ENCODE measurements around the gene CAPN2. TPM values are rescaled to one million over a fixed set of nuclear protein-coding genes. Genes with fewer than 3 reads are reported as not detected.

The CAPN2 gene
- polyA plus RNA-seq, 1 of the 3 experiments (the other 2 are of a cell fraction), result 208 TPM

DNA sequence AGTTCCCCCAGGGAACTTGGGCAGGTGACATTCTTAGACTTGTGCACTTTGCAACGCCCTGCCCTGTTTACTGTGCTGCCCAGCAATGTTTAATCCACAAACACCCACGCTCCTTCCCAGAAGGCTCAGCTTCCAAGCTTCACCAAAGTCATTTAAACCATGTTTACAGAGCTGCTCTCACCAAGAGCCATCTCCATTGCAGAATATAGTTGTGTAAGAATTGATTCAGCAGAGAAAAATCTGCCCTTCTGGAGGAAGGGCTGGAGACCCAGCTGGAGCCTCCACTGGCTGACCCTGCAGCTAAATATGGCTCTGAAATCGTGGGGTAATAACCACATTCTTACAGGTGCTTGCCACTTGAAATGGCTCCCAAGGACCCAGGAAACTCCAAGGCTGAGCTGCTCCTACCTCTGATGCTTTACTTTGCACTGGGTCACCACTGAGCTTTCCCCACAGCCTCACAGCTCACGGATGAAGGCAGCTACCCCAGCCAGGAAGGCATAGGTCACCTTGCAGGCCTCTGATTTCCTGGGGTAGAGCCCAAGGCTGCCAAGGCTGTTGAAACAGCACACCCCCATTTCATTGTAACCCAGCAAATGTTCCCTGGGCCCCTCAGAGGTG, 8.7 kb downstream of the CAPN2 start:
- no peak for DNase-seq
- Histone ChIP-seq H3K36me3 (replicated peaks in 1 of 2; ENCODE audit: control insufficient read depth in 1 of 2, insufficient read depth in 2 of 2, low read length in 1 of 2) (peaks cover 41 to 45% of the 10 kb centered on the region in 2 experiments), H3K4me1 (ENCODE audit: control insufficient read depth in 1 of 2, insufficient read depth in 2 of 2, low read depth in 1 of 2, low read length in 1 of 2) (peaks cover 27 to 41% of the 10 kb centered on the region in 2 experiments), H3K27ac (ENCODE audit: low read depth in 2 of 2, low read length in 1 of 2) (no peak overlapping the region; a peak in 1 of 4 replicates), H3K79me2 (ENCODE audit: insufficient read depth) (peaks cover 99% of the 10 kb centered on the region), H3K9me2 (no peaks in the 10 kb centered on the region), H3K9ac (no peak overlapping the region), H3K4me2 (no peak overlapping the region), H3K27me3 (ENCODE audit: insufficient read depth) (no peaks in the 10 kb centered on the region), H3K9me3 (no peaks in the 10 kb centered on the region), H4K20me1 (ENCODE audit: insufficient read depth) (peaks cover 39% of the 10 kb centered on the region), H2AFZ (ENCODE audit: low read depth) (no peak overlapping the region), H3K4me3 (ENCODE audit: low read depth in 2 of 2, low read length in 1 of 2) (no peak overlapping the region), H3F3A (replicated peaks; ENCODE audit: insufficient read depth) (peaks cover 30% of the 10 kb centered on the region)
- ChIA-PET CTCF (interaction anchor here (1.8 kb wide), 1 partner anchor 28 kb away, joined by 9 read pairs; no protein-coding TSS in a partner anchor), POLR2A (no interaction called here)
- WGBS (ENCODE audit: low lambda C conversion rate), result 50% methylated on average over 4 of the region's 4 CpGs
- TF ChIP-seq RAD21 (IDR thresholded peaks at IDR 0.05; ENCODE audit: low read length), result no peak
- no peak for TF ChIP-seq RXRA (IDR thresholded peaks at IDR 0.05; ENCODE audit: borderline replicate concordance, low read depth)
- no peak for TF ChIP-seq TAF1 (IDR thresholded peaks at IDR 0.05; ENCODE audit: borderline replicate concordance, low read depth, low read length)
- no peak for TF ChIP-seq USF2 (IDR thresholded peaks at IDR 0.05; ENCODE audit: borderline replicate concordance, low read depth, low read length)
- TF ChIP-seq GATA2 (CRISPR knock-in tag; IDR thresholded peaks at IDR 0.05), result no peak
- TF ChIP-seq, protein P1, sequence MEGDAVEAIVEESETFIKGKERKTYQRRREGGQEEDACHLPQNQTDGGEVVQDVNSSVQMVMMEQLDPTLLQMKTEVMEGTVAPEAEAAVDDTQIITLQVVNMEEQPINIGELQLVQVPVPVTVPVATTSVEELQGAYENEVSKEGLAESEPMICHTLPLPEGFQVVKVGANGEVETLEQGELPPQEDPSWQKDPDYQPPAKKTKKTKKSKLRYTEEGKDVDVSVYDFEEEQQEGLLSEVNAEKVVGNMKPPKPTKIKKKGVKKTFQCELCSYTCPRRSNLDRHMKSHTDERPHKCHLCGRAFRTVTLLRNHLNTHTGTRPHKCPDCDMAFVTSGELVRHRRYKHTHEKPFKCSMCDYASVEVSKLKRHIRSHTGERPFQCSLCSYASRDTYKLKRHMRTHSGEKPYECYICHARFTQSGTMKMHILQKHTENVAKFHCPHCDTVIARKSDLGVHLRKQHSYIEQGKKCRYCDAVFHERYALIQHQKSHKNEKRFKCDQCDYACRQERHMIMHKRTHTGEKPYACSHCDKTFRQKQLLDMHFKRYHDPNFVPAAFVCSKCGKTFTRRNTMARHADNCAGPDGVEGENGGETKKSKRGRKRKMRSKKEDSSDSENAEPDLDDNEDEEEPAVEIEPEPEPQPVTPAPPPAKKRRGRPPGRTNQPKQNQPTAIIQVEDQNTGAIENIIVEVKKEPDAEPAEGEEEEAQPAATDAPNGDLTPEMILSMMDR (IDR thresholded peaks at IDR 0.05), result no peak
- no peak for TF ChIP-seq EP300 (IDR thresholded peaks at IDR 0.05; ENCODE audit: borderline replicate concordance in 1 of 2, low read depth in 1 of 2, low read length in 1 of 2)
- TF ChIP-seq POLR2AphosphoS5 (IDR thresholded peaks at IDR 0.05; ENCODE audit: low read depth, low read length), result no peak
- no peak for TF ChIP-seq ELF1 (IDR thresholded peaks at IDR 0.05)
- TF ChIP-seq GABPA (IDR thresholded peaks at IDR 0.05; ENCODE audit: low read depth), result no peak
- no peak for TF ChIP-seq FOXJ3 (CRISPR knock-in tag; IDR thresholded peaks at IDR 0.05)

- POLR2A ChIA-PET, result no interaction called here
- DNase-seq, result no peak
- Histone ChIP-seq H3K4me2 (no peak overlapping the region), H3K4me3 (ENCODE audit: low read depth in 2 of 2, low read length in 1 of 2) (no peak overlapping the region), H2AFZ (ENCODE audit: low read depth) (no peak overlapping the region), H3K9me2 (no peaks in the 10 kb centered on the region), H3K9me3 (no peaks in the 10 kb centered on the region), H4K20me1 (ENCODE audit: insufficient read depth) (peaks cover 31% of the 10 kb centered on the region), H3K36me3 (replicated peaks in 1 of 2; ENCODE audit: control insufficient read depth in 1 of 2, insufficient read depth in 2 of 2, low read length in 1 of 2) (peaks cover 41% of the 10 kb centered on the region in 2 experiments), H3K27ac (ENCODE audit: low read depth in 2 of 2, low read length in 1 of 2) (no peak overlapping the region; a peak in 1 of 4 replicates), H3K79me2 (ENCODE audit: insufficient read depth) (peaks cover 96% of the 10 kb centered on the region), H3K9ac (no peak overlapping the region), H3F3A (replicated peaks; ENCODE audit: insufficient read depth) (peaks cover 31% of the 10 kb centered on the region), H3K27me3 (ENCODE audit: insufficient read depth) (no peaks in the 10 kb centered on the region), H3K4me1 (ENCODE audit: control insufficient read depth in 1 of 2, insufficient read depth in 2 of 2, low read depth in 1 of 2, low read length in 1 of 2) (peaks cover 27 to 42% of the 10 kb centered on the region in 2 experiments)
- 93% methylated on average over 5 of the region's 5 CpGs for WGBS (ENCODE audit: low lambda C conversion rate)
- CTCF ChIA-PET, result interaction anchor here (1.8 to 2.1 kb wide), 2 partner anchors 27 kb away, joined by 9 read pairs; no protein-coding TSS in a partner anchor
- no peak for TF ChIP-seq TAF1 (IDR thresholded peaks at IDR 0.05; ENCODE audit: borderline replicate concordance, low read depth, low read length)
- TF ChIP-seq, protein P2, sequence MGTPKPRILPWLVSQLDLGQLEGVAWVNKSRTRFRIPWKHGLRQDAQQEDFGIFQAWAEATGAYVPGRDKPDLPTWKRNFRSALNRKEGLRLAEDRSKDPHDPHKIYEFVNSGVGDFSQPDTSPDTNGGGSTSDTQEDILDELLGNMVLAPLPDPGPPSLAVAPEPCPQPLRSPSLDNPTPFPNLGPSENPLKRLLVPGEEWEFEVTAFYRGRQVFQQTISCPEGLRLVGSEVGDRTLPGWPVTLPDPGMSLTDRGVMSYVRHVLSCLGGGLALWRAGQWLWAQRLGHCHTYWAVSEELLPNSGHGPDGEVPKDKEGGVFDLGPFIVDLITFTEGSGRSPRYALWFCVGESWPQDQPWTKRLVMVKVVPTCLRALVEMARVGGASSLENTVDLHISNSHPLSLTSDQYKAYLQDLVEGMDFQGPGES (IDR thresholded peaks at IDR 0.05; ENCODE audit: low read depth, low read length), result no peak
- no peak for TF ChIP-seq EP300 (IDR thresholded peaks at IDR 0.05; ENCODE audit: borderline replicate concordance in 1 of 2, low read depth in 1 of 2, low read length in 1 of 2)
- no peak for TF ChIP-seq FOXM1 (IDR thresholded peaks at IDR 0.05; ENCODE audit: low read depth)
- TF ChIP-seq FOSL2 (IDR thresholded peaks at IDR 0.05; ENCODE audit: borderline replicate concordance, low read depth), result no peak
- TF ChIP-seq RFX5 (IDR thresholded peaks at IDR 0.05; ENCODE audit: low read length), result no peak
- TF ChIP-seq POLR2AphosphoS5 (IDR thresholded peaks at IDR 0.05; ENCODE audit: low read depth, low read length), result no peak
- no peak for TF ChIP-seq GATA2 (CRISPR knock-in tag; IDR thresholded peaks at IDR 0.05)
- no peak for TF ChIP-seq NRF1 (IDR thresholded peaks at IDR 0.05; ENCODE audit: low read depth, low read length)
- TF ChIP-seq MAX (IDR thresholded peaks at IDR 0.05; ENCODE audit: low read depth), result no peak
- TF ChIP-seq, protein P1 (IDR thresholded peaks at IDR 0.05), result no peak
- no peak for TF ChIP-seq TCF12 (IDR thresholded peaks at IDR 0.05)
Measured at GRCh38 chr1:223721658-223722607, 9.6 kb downstream of the CAPN2 start.
